Esophagus muscularis mucosa (tissue), 3 donors: ENCODE measurements around the gene STYXL2.

Experiments used
- CTCF ChIP-seq, 3 experiments: fragments of 200-600 bp in 2 of 3; fragments of 450-650 bp in 1 of 3; sonication (generic) in 2 of 3; IDR thresholded peaks; one replicate each; pipeline ENCODE4 v1.5.1; 2017 to 2019; ENCODE audit warnings: antibody characterized with exemption in 3 of 3, mild to moderate bottlenecking in 2 of 3, moderate library complexity in 1 of 3
- POLR2A ChIP-seq: fragments of 450-650 bp; IDR thresholded peaks from one replicate; pipeline ENCODE4 v1.6.1; 2017; ENCODE audit warnings: antibody characterized with exemption, moderate library complexity, mild to moderate bottlenecking, low read depth

DNA sequence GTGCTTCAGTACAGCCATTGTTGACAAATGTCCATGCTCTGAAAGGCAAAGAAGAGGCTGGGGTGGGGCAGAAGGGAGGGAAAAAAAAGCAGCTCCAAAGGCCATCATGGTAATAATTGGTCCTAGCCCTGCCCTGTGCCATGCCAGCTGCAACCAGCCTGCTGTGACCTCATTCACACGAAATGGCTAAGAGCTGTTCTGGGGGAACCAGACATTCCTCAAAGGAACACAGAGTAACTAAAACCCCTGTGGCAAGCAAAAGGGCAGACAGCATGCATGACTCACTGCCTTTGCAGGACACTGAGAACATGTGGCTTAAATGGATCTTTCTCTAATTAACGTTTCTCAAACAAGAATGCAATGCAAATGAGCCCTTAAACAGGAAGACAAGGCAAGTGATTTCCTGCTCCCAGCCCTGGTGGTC, 42.3 kb downstream of the STYXL2 start:
- no peak for TF ChIP-seq CTCF (IDR thresholded peaks at IDR 0.05)
- no peak for TF ChIP-seq POLR2A
